GM10248 (cell line): ENCODE measurements around the gene SERPIND1.

Experiments used
- CTCF ChIA-PET: fragments of 300-600 bp; sonication (Branson Sonifier 250); formaldehyde crosslinking; extraction: SDS; loops from one replicate; lab custom pipeline; 2021; ENCODE audit warnings: antibody characterized with exemption; lab: Yijun Ruan, JAX
- POLR2A ChIA-PET: fragments of 350-650 bp; sonication (Branson Sonifier 250); formaldehyde crosslinking; extraction: SDS; loops from one replicate; lab custom pipeline; 2020; ENCODE audit warnings: antibody characterized with exemption; lab: Yijun Ruan, JAX
- DNase-seq: peaks from one replicate; pipeline ENCODE4 v3.0.0; 2012; ENCODE audit errors: extremely low spot score
- TF ChIP-seq, protein P1 (sequence below): IDR thresholded peaks from 2 replicates; pipeline ENCODE4 v1.5.1; 2012; ENCODE audit warnings: mild to moderate bottlenecking, low read depth; ENCODE audit errors: extremely low read depth, missing control alignments, control extremely low read depth

SERPIND1 gene

DNA sequence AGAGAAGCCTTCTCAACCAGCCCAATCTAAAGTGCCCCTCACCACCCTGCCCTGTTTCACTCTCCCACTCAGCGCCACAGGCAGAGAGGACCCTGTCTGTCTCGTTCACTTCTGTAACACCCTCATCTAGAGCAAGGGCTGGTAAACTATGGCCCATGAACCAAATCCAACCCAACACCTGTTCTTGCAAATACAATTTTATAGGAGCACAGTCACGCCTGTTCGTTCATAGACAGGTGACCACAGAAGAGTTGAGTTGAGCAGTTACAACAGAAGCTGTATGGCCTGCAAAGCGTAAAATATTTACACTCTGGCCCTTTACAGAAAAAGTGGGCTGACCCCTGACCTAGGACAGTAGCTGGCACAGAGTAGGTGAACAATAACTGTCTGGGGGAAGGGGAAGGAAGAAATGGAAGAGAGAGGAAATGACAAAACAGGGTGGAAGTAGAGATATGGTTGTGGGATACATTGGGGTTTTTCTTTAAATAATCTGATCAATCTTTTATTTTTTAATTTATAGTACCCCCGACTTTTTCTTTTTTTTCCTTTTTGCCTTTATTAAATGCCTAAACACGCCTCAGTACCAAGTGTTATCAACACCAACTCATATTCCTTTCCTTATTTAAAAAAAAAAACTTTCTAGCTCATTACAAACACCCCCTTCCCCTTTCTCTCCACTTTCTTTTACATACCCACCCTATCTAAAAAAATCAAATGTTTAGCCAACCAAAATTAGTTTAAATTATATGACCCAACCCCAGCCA is 20.9 kb downstream of the SERPIND1 start:
- POLR2A ChIA-PET = no interaction called here

DNA sequence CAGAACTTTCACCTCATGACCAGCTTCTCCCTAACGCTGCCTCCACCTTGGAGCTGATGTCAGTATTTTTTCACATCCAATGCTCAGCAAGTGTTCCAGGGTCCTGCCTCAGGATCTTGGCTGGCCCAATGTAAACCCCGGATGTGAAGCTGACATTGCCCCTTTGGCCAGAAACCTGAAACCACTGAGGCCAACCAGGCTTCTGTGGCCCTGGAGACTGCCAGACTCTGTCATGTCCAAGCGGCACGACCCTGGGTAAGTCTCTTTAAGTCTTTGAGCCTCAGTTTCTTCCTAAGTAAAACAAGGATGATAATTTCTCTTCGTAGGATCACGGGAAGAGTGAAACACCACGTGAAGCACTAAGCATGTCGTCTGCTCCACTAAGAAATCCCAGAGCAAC is 22.8 kb downstream of the SERPIND1 start:
- ChIA-PET POLR2A (no interaction called here), CTCF (interaction anchor here (1.9 to 4.5 kb wide), 2 partner anchors 12 to 13 kb away, joined by 7 to 26 read pairs; no protein-coding TSS in a partner anchor)
- TF ChIP-seq, protein P1, sequence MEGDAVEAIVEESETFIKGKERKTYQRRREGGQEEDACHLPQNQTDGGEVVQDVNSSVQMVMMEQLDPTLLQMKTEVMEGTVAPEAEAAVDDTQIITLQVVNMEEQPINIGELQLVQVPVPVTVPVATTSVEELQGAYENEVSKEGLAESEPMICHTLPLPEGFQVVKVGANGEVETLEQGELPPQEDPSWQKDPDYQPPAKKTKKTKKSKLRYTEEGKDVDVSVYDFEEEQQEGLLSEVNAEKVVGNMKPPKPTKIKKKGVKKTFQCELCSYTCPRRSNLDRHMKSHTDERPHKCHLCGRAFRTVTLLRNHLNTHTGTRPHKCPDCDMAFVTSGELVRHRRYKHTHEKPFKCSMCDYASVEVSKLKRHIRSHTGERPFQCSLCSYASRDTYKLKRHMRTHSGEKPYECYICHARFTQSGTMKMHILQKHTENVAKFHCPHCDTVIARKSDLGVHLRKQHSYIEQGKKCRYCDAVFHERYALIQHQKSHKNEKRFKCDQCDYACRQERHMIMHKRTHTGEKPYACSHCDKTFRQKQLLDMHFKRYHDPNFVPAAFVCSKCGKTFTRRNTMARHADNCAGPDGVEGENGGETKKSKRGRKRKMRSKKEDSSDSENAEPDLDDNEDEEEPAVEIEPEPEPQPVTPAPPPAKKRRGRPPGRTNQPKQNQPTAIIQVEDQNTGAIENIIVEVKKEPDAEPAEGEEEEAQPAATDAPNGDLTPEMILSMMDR = no peak
- no peak for DNase-seq

More for the DNA sequence above, 20.9 kb downstream of the SERPIND1 start:
- TF ChIP-seq, protein P1 = no peak
- CTCF ChIA-PET = interaction anchor here (1.1 to 4.5 kb wide), 4 partner anchors 9 to 852 kb away, joined by 3 to 26 read pairs (median 14); no protein-coding TSS in a partner anchor
- no peak for DNase-seq

DNA sequence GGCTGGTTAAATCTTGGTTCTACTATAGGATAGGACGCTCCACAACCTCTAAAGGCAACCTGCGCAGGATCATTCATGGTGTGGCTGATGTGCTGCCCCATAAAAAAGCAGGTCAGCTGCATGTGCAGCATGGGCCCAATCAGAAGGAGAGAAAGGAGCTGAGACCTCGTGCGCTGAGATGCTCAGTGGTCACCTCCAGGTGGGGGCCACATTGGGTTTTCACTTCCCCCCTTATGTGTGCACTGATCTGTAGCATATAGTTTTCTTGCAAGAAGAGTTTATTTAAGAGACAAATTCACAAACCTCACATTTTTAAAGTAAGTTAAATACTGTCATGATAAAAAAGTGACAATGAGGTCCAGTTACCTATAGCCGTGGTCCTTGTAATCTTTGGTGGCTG is 24.3 kb downstream of the SERPIND1 start:
- DNase-seq = no peak
- ChIA-PET CTCF (interaction anchor here (1.1 to 4.5 kb wide), 3 partner anchors 11 to 14 kb away, joined by 3 to 26 read pairs (median 7); no protein-coding TSS in a partner anchor), POLR2A (no interaction called here)
- TF ChIP-seq, protein P1 = no peak

- POLR2A ChIA-PET = no interaction called here
- DNase-seq = no peak
- CTCF ChIA-PET = interaction anchor here (1.1 to 4.5 kb wide), 2 partner anchors 12 to 15 kb away, joined by 3 to 26 read pairs; no protein-coding TSS in a partner anchor
- TF ChIP-seq, protein P1 = no peak
These were observed 25.1 kb downstream of the SERPIND1 start for GRCh38 chr22:20798974-20799373.

GRCh38 chr22:20799449-20799848 is 25.5 kb downstream of the SERPIND1 start:
- ChIA-PET CTCF (interaction anchor here (1.1 to 5.4 kb wide), 2 partner anchors 12 to 16 kb away, joined by 3 to 21 read pairs; no protein-coding TSS in a partner anchor), POLR2A (no interaction called here)

DNA sequence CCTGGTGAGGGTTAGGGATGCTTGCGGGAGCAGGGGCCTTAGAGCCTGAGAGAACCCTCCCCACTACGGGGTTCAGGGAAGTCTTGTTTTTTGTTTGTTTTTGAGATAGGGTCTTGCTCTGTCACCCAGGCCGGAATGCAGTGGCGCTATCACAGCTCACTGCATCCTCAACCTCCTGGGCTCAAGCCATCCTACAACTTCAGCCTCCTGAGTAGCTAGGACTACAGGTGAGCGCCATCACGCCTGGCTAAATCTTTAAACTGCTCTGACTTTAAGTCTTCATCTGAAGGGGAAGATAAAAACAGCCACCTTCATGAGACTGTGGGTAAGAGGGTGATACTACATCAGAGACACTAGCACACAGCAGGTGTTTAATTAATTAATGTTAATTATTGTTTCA is 28.5 kb downstream of the SERPIND1 start:
- DNase-seq = no peak
- CTCF ChIA-PET = interaction anchor here (1.6 to 5.4 kb wide), 2 partner anchors 14 to 19 kb away, joined by 4 to 21 read pairs; no protein-coding TSS in a partner anchor
- TF ChIP-seq, protein P1 = no peak
- POLR2A ChIA-PET = no interaction called here

More at GRCh38 chr22:20799449-20799848, 25.5 kb downstream of the SERPIND1 start:
- TF ChIP-seq, protein P1 = no peak
- DNase-seq = no peak
